Activated CD4-positive, alpha-beta T cell treated with anti-CD3 and anti-CD28 coated beads for 48 hours (primary cell): ENCODE data around the gene ACCS.

ENCODE experiments used
- DNase-seq: peaks from one replicate; pipeline ENCODE4 v3.0.0-alpha.2; 2020

ACCS gene

DNA sequence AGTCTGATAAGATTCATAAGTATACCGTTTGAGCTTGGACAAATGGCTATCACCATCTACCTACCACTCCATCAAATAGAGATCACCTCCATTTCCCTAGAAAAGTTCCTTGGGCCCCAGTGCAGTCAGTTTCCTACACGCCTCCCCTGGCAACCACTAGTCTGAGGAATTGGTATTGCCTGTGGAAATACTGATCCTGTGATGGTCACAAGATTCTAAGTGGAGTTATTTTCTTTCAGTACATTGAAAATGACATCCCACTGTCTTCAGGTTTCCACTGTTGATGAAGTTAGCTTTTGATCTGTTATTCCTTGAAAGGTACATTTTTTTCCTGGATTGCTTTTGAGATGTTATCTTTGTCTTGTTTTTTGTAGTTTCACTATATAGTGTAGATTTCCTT, 22.9 kb upstream of the ACCS start:
- no peak for DNase-seq

- DNase-seq, result no peak
Measured at GRCh38 chr11:44046182-44046581, 19.9 kb upstream of the ACCS start.

DNA sequence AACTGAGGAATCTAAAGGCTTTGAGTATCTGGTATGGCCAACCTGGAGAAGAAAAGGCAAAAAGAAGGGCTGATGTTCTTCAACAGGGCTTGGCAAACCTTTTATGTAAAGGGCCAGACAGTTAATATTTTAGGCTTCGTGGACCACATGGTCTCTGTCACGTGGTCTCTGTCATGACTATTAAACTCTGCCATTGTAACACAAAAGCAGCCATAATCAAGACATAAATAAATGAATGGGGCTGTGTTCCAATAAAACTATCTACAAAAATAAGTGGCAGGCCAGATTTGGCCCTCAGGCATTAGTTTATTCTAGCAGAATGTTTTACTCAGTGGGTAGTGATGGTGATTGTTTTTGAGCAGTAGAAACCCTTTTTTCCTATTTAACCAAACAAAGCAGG, 18.8 kb upstream of the ACCS start:
- DNase-seq, result no peak

DNA sequence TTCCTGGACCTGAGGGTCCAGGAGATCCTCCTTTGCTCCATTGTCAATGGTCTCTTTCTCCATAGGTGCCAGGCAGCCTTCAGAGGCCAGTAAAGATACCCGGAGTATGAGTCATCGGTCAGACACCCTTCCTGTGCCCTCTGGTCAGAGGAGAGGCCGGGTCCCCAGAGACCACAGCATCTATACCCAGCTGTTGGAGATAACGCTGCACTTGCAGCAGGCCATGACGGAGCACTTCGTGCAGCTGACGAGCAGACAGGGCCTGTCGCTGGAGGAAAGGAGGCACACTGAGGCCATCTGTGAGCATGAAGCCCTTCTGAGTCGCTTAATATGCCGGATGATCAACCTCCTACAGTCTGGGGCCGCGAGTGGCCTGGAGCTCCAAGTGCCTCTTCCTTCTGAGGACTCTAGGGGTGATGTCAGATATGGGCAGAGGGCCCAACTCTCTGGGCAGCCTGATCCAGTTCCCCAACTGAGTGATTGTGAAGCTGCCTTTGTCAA, 18.1 kb upstream of the ACCS start, which contains the start of gene ACCSL:
TSS of gene ACCSL (plus strand) at position 51 of the 501 bp plus-strand sequence. CDS start at position 107, 56 bp downstream.
- no peak for DNase-seq

DNA sequence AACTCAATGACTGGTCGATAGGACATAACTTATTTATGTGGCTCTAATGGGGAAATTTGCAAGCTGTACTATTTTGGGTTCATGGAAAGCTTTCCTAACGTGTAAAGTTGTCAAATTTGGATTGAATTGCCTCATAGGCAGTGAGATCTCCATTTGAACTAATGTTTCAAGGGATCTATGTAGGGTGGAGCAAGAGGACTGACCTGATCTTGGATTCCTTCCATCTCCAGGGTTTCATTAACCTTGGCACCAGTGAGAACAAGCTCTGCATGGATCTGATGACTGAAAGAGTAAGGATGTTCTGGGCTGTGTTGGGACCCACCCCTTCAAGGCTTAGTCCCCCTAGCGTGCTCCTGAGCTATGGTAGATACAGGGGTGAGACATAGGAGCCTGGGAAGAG, 16.2 kb upstream of the ACCS start:
- no peak for DNase-seq

GRCh38 chr11:44051171-44051570, 14.9 kb upstream of the ACCS start:
- DNase-seq, result no peak

DNA sequence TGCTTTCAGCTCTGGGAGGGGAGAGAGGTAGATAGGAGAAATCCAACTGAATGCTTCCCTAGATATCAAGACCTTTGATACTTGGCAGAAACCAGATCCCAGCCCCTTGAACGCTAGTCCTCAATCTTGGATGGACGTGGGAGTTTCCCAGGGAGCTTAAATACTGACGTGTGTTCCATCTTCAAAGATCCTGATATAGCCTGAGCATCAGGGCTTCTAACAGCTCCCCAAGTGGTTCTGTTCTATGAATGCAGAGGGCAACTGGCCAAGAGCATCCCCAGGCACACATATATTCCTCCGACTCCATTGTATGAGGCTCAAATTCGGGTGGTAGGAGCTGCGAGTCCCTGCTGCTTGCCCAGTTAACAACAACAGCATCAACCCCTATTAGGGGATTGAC, 8.7 kb upstream of the ACCS start:
- no peak for DNase-seq

DNA sequence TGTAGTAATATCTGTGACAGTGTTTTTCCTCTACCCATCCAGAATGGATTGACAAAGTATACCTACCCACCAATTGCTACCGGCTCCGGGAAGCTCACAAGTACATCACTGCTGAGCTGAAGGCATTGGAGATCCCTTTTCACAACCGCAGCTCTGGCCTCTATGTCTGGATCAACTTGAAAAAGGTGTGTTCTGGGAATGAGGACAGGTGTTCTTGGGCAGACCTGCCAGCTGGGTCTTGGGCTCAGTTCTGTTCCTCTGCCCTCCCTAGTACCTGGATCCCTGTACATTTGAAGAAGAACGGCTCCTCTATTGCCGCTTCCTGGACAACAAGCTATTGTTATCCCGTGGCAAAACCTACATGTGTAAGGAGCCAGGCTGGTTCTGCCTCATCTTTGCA, 7.8 kb upstream of the ACCS start:
- DNase-seq, result no peak

DNA sequence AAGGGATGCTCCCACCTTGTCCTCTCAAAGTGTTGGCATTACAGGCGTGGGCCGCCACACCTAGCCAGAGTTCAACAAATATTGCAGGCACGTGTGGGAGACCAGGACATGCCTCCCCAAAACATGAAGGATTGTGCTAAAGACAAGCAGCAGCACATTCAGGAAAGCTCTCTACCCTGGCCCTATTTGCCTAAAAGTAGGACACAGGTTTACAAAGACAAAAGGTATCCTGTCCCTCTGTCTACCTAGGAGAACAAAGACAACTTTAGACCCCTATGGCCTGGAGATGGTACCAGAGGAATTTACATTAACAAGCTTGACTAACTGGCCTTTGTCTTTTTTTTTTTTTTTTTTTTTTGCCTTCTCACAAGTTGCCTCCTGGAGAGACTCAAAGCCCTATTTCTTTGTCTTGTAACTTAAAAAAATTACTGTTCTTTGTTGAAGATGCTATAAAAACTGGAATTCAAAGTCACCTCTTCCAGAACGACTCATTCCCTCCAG, 859 bp upstream of the ACCS start:
- no peak for DNase-seq

GRCh38 chr11:44066732-44067141, 667 bp downstream of the ACCS start:
- DNase-seq, result no peak

DNA sequence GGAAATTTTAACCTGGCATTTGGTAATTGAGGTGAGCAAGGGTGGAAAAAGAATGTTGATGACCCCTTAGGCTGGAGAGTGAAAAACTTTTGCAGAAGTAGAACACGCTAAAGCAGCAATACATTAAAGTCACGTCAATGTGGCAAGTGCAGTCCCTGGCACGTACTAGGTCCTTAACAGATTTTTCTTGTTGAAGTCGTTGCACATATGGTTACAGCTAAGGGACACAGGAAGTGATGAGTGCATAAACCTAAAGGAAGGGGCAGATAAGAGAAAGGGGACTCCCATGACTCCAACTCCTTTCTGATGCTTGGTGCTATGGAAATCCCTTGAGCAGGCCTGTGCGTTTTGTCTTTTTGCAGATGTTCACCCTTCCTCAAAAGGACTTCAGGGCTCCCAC, 1.2 kb downstream of the ACCS start:
- no peak for DNase-seq

- DNase-seq, result no peak
Measured at GRCh38 chr11:44068180-44068579, 2.1 kb downstream of the ACCS start.

DNA sequence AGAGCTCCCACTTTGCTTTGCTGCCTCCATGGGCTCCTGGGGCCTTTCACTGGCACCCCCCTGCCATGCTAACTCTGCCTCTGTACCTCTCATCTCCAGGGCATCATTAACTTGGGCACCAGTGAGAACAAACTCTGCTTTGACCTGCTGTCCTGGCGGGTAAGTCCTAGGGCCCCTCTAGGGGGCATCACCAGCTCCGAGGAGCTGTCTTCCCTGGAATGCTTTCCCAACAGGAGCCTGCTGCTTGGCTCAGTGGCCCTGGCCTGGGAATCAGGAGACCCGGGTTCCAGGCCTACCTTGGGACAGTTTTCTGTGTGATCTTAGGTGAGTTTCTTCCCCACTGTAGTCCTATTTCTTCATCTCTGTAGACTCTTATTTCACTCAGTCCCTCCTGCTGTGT, 5.1 kb downstream of the ACCS start:
- DNase-seq, result no peak

DNA sequence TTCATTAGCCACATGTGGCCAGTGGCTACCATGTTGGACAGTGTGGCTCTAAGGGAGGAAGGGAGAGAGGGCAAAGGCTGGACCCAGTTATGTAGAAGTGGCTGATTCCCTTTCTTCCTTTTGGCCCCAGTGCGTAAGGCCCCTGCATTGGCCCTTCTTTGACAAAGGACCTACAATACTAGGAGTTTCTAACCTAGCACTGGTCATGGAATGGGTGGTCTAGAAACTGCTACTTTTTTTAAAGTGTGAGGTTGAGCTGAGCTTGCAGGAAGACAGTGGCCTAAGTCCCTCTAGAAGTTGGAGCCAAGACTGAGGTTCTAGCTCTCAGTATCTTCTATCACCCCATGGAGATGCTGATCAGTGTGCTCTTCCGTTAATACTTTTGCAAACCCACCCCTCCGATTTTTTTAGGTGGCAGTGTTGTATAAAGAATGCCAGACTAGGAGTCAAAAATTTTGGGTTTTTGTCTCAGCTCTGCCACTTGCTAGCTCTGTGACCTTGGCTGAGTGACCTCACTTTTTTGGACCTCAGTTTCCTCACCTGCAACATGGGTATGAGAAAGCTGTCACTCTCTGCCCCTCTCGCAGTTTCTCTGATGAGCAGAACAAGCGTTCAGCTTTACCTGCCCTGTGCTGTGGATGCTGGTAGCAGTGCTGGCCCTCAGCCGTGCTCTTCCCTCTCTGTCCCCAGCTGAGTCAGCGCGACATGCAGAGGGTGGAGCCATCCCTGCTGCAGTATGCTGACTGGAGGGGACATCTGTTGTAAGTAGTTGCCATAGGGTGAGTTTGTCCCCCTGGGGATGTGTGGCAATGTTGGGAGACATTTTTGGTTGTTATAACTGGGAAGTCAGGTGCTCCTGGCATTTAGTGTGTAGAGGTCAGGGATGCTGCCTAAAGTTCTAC, 6.9 kb downstream of the ACCS start:
- DNase-seq, result no peak

DNA sequence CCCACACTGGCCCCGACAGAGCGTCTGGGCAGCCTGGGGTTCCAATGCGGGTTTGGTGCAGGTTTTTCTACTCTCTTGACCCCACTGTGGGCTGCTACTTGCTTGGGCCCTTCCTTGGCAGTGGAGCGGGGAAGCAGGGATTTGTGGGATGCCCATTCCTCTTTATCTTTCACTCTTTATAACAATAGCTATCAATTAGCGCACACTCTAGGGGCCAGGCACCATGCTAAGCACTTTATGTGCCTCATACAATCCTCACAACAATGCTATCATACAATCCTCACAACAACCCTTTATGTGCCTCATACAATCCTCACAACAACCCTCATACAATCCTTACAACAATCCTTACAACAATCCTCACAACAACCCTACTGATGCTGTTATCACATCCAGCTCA, 12.7 kb downstream of the ACCS start:
- no peak for DNase-seq

- no peak for DNase-seq
Measured at GRCh38 chr11:44079376-44079775, 13.3 kb downstream of the ACCS start.

- no peak for DNase-seq
Measured at GRCh38 chr11:44080951-44081350, 14.9 kb downstream of the ACCS start.

GRCh38 chr11:44082645-44083044, 16.6 kb downstream of the ACCS start:
- no peak for DNase-seq

DNA sequence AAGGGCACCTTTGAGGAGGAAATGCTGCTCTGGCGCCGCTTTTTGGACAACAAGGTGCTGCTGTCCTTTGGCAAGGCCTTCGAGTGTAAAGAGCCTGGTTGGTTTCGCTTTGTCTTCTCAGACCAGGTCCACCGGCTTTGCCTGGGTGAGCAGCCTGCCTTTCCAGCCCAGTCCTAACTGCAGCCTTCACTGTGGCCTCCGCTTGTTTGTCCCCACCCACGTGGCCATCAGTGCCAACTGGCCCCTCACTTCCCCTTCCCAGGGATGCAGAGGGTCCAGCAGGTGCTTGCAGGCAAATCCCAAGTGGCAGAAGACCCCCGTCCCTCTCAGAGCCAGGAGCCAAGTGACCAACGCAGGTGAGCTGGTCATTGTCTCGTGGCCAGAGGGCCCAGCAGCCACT, 17.4 kb downstream of the ACCS start:
- no peak for DNase-seq

DNA sequence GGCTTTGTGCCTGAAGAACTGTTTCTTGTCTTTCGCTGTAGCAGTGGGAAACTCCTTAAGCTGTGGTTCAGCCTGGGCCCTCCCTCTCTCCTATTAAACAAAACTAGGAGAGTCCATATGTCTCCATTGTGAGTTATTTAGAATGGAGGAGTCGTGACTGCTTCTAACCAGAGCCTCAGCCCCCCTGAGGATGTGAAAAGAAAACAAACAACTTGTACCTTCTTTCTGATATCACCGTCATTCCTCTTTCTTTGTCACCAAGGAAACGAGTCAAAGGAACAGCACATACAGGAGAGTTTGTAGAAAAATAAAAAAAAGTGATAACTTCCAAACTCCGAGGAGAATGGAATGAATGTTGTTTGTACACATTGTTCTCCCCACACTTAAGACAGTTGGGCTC, 17.8 kb downstream of the ACCS start:
- no peak for DNase-seq

- no peak for DNase-seq
Measured at GRCh38 chr11:44085330-44085729, 19.3 kb downstream of the ACCS start.

- DNase-seq, result no peak
Measured at GRCh38 chr11:44088377-44088776, 22.3 kb downstream of the ACCS start.

DNA sequence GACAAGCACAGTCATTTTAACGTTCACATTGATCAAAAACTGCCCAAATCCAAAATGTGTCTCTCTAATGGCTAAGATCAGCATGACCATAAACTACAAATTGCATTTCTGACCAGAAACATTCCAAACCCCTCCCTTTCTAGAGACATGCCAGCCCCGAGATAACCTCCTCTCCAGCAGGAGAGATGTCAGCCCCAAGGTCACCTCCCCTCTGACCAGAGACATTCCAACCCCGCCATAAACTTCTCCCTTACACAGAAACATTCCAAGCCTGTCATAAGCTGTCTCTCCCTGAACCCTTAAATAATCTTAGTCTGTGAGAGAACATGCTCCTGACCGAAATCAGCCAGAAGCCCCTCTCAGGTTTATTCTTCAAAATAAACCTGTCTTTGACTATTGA, 22.8 kb downstream of the ACCS start:
- no peak for DNase-seq

DNA sequence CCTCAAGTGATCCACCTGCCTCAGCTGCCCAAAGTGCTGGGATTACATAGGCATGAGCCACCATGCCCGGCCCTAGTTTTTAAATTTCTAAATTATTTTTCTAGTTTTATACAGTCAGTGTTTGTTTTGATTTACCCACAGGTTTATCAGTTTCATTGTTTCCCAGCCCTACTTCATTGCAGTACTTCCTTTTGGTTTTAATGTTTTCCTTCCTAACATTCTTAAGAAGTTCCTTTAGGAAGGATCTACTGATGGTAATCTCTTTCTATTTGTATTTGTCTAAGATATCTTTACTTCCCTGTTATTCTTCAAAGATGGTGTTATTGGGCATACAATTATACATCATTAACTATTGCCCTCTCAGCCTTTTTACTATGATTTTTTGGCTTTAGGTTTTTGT, 24.5 kb downstream of the ACCS start:
- no peak for DNase-seq
